ENCODE data around the gene RXFP2.

The RXFP2 gene

DNA sequence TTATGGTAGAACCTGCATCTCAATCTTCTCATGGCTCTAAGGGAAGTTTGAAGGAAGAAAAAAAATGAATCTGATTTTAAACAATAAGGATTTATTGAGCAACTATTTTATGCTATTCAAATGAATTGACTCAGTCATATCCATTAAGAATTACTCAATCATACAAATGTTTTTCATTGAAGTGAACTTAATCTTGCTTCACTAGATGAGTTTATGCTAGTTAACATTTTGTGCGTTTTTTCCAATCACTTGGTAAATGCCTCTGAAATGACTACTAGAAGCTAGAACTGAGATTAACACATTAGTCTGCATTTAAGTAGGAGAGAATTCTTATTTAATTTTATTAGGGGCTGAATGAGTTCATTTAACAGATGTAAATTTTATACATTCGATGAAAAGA lies 25.2 kb downstream of the RXFP2 start:
- peak in 1 of 2 donors; percentile 41 for DNase-seq (ENCODE audit: low read depth in 2 of 2)
- H3K4me3 ChIP-seq (replicated peaks in 1 of 2; ENCODE audit: low read depth in 2 of 2, low read length in 2 of 2): no peak overlapping the region
- TF ChIP-seq, protein P1, sequence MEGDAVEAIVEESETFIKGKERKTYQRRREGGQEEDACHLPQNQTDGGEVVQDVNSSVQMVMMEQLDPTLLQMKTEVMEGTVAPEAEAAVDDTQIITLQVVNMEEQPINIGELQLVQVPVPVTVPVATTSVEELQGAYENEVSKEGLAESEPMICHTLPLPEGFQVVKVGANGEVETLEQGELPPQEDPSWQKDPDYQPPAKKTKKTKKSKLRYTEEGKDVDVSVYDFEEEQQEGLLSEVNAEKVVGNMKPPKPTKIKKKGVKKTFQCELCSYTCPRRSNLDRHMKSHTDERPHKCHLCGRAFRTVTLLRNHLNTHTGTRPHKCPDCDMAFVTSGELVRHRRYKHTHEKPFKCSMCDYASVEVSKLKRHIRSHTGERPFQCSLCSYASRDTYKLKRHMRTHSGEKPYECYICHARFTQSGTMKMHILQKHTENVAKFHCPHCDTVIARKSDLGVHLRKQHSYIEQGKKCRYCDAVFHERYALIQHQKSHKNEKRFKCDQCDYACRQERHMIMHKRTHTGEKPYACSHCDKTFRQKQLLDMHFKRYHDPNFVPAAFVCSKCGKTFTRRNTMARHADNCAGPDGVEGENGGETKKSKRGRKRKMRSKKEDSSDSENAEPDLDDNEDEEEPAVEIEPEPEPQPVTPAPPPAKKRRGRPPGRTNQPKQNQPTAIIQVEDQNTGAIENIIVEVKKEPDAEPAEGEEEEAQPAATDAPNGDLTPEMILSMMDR (IDR thresholded peaks at IDR 0.05; ENCODE audit: low read depth, low read length): no peak

DNA sequence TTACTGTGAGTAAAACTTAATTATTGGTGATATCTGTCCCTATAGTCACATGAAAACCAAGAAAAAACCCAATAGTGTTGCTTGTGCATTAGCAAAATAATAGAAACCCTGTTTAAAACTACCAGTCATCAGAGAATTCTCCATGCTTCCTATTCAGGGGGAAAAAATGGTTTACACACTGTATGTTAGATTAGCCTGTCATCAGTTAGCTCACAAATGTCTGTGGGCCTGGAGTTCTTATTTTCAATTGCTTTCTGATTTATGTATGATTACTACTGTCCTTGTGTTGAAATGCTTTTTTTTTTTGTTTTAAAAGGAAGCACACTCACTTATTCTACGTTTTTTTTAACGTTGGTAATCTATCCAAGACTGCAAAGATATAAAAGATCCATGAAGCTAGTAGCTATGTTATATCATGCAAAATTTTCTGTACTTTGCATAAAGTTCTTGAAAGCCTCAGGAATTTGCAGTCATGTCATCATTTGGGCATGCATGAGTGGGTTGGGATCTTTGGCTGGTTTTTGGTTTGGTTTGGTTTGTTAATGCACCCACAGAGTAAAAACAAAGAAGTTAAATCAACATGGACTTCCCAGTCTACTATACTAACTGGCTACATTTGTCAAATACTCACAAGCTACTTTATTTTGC lies 25.9 kb downstream of the RXFP2 start:
- TF ChIP-seq, protein P1 (IDR thresholded peaks at IDR 0.05; ENCODE audit: low read depth, low read length): no peak

DNA sequence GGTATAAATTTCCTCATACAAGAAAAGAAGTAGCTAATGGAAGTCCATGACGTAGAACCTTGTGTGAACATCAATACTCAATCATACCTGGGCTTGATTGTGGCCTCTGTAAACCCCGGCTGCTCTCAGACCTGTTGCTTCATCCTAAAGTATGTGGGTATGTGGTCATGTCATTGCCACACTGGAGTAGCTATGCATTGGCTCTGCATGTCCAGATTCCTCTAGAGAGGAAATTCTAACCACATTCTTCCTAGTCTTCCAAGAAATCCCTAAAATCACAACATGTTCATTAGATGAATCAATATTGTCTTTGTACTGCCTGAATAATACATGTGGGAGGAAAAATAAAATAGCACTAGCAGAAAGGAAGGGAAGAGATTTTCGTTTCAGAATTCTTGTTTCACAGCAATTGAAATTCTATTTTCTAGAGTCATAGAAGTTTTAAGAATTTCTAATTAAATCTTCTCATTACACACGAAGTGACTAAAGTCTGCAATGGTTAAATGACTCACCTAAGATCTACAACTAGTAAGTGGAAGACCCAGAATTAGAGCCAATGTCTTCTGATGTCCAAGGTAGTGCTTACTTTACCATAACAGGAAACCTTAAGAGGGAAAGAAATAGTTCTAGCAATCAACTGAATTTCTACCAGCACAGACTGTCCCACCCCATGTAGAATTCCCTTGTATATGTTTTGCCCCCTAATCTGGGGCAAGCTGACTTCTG lies 28.0 kb downstream of the RXFP2 start:
- peak; percentile 79 to 93 for DNase-seq (ENCODE audit: low read depth in 2 of 2)
- no peak overlapping the region for H3K4me3 ChIP-seq (replicated peaks in 1 of 2; ENCODE audit: low read depth in 2 of 2, low read length in 2 of 2)
- TF ChIP-seq, protein P1 (IDR thresholded peaks at IDR 0.05; ENCODE audit: low read depth, low read length): no peak

More for the DNA sequence above, 25.9 kb downstream of the RXFP2 start:
- DNase-seq (ENCODE audit: low read depth in 2 of 2): peak; percentile 60 to 91
- no peak overlapping the region for H3K4me3 ChIP-seq (replicated peaks in 1 of 2; ENCODE audit: low read depth in 2 of 2, low read length in 2 of 2)

DNA sequence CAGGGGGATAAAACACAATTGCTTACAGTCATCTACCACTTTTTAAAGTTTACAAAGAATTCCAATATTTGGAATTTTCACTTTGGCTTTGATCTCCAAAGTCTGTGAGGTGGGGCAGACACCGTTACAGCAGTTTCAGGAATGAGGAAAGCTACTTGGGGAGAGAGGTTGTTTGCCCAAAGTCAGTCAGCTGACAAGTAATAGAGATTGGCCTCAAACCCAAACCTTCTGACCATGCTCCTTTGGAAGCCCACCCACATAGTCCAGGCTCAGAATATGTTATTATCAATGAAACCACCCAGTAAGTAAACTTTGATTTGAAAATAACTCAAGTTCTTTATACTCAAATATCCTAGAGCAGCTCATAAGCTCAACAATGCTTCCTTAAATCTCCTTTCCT lies 29.0 kb downstream of the RXFP2 start:
- TF ChIP-seq, protein P1 (IDR thresholded peaks at IDR 0.05; ENCODE audit: low read depth, low read length): no peak
- no peak for DNase-seq (ENCODE audit: low read depth in 2 of 2)
- no peak overlapping the region for H3K4me3 ChIP-seq (replicated peaks in 1 of 2; ENCODE audit: low read depth in 2 of 2, low read length in 2 of 2)

DNA sequence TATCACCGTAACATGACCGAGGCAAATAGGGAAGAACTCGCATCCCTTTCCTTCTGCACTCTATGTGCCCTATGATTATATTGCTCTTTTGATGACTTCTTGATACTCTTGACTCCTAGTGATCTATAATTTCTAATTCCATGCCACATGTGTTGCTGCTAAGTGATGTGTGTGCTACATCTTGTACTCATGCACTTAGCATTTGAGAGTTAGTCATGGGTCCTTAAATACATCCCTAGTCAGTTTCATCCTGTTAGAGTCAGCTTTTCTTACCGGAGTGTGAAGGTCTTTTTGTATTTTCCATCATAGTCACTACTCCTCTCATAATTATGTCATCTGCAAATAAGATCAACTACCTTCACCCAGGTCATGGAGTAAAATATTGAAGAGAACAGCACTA lies 30.2 kb downstream of the RXFP2 start:
- TF ChIP-seq, protein P1 (IDR thresholded peaks at IDR 0.05; ENCODE audit: low read depth, low read length): no peak
- DNase-seq (ENCODE audit: low read depth in 2 of 2): peak in 1 of 2 donors; percentile 40
- H3K4me3 ChIP-seq (replicated peaks in 1 of 2; ENCODE audit: low read depth in 2 of 2, low read length in 2 of 2): no peak overlapping the region

DNA sequence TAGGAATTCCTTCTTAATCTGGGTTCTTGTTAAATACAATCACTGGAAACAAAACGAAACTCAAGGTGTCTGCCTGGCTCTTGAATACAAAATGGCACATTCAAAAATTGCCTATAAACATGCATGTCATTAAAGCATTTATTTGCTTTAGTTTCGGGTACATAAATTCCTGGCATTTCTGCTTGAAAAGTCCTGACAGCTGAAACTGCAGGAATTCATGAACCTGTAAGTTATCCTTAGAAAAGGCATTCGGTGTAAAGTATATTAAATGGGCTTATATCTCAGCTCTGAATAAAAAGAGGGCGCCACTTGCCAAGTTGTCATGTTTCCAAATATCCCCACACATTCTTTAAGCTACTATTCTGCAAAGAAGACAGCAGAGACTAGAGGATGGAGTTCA lies 32.9 kb downstream of the RXFP2 start:
- H3K4me3 ChIP-seq (replicated peaks in 1 of 2; ENCODE audit: low read depth in 2 of 2, low read length in 2 of 2): no peak overlapping the region
- DNase-seq (ENCODE audit: low read depth in 2 of 2): peak in 1 of 2 donors; percentile 9
- TF ChIP-seq, protein P1 (IDR thresholded peaks at IDR 0.05; ENCODE audit: low read depth, low read length): no peak
